HG02884 (cell line): ENCODE results near the gene CADM4.
"Not testable (repeated sequence)": the region's sequence is repeated elsewhere in the genome, so short reads cannot be mapped to it uniquely, and the experiment has no call there.

Experiments
- ATAC-seq: cut with Tn5 transposase; IDR thresholded peaks from one replicate; pipeline ENCODE4 v1.9.1; 2021; ENCODE audit warnings: mild to moderate bottlenecking, moderate library complexity; ENCODE audit not compliant: unreplicated experiment

Gene CADM4

DNA sequence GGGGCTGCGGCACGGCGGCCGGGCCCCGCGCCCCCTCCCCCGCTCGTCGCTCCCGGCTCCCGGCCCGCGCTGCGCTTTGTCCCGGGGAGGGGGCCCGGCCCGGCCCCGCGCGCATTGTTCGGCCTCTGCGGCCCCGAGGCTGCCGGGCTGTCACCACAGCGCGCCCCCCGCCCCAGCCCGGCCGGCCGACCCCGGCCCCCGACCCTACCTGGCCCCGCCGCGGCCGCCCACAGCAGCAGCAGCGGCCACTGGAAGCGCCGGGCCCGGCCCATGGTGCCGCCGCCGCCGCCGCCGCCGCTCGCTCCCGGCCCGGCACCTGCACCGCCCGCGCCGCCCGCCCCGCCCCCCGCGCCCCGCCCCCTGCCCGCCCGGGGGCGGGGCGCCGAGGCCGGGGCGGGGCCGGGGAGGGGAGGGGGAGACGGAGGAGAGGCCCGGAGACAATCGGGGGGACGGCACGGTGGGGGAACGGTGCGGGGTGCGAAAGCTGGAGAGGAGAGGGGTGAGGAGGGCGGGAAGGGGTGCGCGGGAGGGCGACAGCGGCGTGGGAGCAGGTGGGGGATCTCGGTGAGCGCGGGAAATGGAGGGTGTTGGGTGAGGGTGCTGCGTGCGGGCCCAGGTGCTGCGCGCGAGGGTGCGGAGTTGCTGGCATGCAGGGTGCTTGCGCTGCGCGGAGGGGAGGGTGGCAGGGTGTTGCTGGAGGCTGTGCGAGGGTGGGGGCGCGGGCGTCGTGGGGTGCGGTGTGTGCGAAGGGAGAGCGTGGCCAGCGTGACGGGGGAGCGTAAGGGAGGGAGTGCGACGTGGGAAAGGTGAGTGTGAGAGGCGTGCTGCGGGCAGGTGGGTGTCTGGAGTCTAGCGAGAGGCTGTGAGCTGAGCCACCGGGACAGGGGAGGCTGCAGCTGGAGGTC lies at the start of gene CADM4:
Gene CADM4, minus strand, starts transcription at position 332 of the 905 bp plus-strand sequence. Its CDS starts 60 bp downstream, at position 272.
- ATAC-seq: no peak

GRCh38 chr19:43688059-43688701 lies 48.5 kb upstream of the CADM4 start:
- ATAC-seq: no peak

DNA sequence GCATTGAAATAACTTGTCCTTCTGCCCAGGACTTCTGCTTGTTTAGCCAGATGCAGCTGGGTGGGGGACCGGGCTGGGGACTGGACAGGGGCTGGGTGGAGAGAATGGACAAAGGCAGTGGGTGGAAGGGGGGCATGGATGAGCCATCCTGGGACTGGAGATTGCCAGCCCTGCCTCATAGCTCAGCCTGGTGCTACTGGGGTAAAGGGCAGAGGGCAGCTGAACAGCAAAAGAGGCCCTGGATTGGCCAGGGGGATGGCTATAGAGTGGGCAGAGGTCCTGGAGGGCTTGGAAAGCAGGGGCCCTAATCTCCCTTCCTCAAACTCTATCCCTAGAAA lies 48.0 kb upstream of the CADM4 start:
- no peak for ATAC-seq

- ATAC-seq: no peak
These were observed 44.7 kb upstream of the CADM4 start for GRCh38 chr19:43684326-43684725.

- ATAC-seq: no peak
These were observed 44.3 kb upstream of the CADM4 start for GRCh38 chr19:43683905-43684304.

DNA sequence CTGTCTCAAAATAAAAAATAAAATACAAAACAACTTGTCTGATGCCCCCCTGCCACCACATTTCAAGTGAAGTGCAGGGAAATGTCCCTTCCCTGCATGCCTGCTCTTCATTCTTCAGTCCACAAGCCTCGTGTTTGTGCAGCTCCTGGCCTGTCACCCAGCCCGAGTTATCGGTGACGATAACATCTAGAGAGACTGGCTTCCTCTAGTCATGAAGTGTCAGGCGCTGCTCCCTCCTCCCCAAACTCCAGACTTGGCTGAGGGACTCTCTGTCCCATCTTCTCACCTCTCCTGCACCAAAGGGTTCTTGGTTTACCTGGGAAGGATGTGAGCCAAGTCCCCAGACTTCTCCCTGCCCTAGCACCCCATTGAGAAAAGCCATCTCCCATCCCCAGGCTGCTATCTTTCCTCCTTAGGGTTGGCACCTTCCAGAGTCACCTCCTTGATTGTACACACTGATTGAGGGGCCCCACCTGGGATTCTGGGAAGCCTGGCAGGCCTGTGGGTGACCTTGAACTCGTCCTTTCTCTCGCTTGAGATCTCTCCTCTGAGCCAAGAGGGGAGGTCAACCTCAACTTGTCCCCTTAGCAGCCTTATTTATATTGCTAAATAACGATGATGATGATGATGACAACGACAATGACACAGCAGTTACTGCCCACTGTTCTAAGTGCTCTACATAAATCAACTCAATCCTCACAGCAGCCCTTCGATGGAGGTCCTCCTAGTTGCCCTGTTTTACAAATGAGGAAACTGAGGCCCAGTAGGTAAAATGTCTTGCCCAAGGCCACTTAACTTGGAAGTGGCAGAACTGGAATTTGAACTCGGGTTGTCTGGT lies 43.4 kb upstream of the CADM4 start:
- ATAC-seq: no peak

- not testable (repeated sequence) for ATAC-seq
These were observed 42.6 kb upstream of the CADM4 start for GRCh38 chr19:43682269-43682668.

DNA sequence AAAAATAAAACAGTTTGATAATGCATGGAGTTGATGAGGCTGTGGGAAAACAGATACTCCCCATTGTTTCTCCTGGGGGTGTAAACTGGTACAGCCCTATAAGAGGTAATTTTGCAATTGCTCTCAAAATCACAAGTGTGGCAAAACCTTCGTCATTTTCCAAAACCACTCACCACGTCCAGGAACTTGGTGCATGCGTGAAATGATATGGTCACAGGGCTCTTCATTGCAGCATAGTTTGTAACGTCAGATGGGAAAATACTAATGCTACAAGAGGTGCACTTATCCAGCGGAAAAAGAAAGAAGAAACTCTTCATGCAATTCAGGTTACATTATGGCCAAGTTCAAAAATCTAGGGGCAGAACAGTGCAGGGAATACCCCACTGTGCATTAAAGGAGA lies 42.2 kb upstream of the CADM4 start:
- no peak for ATAC-seq

GRCh38 chr19:43678512-43679261 lies 39.0 kb upstream of the CADM4 start:
- no peak for ATAC-seq

GRCh38 chr19:43675906-43676305 lies 36.3 kb upstream of the CADM4 start:
- no peak for ATAC-seq

DNA sequence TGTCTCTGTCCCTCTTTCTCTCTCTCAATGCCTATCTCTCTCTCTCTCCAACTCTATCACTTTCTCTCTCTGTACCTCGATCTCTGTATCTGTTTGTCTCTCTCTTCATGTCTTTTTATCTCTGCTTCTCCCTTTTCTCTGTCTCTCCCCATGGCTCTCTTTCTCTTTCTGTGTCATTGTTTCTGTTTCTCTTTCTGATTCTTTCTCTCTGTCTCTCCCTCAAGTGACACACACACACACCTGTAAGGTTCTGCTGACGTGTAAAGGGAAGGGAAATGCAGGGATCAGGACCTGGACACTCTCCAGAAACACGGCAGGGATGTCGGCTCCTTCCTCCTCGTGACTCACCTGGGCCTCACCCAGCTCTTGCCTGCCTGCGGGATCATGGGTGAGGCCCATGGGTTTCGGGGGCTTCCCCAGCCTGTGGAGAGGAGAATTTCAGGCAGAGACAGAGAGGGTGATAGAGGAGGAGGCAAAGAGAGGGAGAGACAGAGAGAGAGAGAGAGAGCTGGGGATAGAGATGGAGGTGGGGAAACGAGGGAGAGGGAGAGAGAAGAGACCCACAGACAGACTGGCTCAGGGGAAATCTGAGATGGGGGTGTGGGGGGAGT lies 35.7 kb upstream of the CADM4 start:
- no peak for ATAC-seq

GRCh38 chr19:43674596-43674995 lies 34.9 kb upstream of the CADM4 start:
- no peak for ATAC-seq

GRCh38 chr19:43674183-43674582 lies 34.5 kb upstream of the CADM4 start:
- ATAC-seq: no peak

DNA sequence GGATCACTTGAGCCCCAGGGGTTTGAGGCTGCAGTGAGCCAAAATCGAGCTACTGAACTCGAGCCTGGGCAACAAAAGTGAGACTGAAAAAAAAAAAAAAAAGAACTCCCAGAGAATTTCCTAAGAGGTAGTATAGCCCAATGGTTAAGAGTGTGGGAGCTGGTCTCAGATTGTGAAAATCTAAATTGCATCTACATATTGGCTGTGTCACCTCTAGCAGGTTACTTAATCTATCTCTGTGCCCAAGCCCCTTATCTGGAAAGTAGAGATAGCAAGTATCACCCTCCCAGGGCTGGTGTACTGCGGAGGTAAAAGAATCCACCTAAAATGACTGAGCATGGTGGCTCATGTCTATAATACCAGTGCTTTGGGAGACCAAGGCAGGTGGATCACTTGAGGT lies 34.0 kb upstream of the CADM4 start:
- ATAC-seq: no peak

DNA sequence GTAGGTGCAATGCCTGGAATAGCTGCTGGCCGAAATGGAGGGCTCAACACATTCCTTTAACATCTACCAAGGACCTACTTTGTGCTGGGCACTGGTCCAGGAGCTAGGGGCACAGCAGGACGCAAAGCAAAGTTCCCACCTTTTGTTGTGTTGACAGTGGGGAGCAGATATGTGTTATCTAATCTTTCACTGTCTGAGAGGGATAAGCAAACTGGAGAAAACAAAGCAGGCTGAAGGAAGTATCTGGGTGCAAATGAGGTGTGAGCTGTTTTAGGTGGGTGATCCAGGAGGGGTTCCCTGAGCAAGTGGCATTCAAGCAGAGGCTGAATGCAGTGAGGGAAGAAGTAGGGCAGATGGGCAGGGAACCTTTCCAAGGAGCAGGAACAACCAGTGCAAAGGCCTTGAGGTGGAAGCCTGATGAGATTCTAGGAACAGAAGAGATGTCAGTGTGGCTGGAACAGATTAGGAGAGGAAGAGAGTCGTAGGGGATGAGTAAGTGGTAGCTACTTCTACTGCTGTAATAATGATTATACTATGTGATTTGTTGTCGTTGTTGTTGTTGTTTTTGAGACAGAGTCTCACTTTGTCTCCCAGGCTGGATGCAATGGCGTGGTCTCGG lies 32.5 kb upstream of the CADM4 start:
- no peak for ATAC-seq

DNA sequence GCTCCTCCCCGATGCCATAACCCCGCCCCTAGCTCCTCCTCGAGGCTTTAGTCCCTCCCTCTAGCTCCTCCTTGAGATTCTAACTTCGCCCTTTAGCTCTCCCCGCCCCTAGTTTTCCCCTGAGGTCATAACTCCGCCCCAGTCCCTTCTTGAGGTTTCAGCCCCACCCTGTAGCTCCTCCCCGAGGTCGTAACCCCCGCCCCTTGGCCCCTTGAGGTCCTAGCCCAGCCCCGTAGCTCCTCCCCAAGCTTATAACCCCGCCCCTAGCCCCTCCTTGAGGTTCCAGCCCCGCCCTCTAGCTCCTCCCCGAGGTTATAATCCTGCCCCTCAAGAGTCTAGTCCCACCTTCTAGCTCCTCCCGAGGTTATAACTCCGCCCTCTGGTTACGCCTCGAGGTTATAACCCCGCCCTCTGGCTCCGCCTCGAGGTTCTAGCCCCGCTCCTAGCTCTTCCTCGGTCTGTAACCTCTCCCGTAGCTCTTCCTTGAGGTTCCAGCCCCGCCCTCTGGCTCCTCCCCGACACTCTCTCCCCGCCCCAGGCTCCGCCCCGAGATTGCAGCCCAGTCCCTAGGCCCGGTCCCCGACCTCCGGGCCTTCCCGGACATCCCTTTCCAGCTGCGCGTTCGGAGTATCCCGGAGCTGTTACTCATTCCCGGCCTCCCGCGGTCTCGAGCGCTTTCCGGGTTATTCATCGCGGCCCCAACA lies 28.9 kb upstream of the CADM4 start:
- peak; percentile 81 for ATAC-seq

- ATAC-seq: no peak
These were observed 28.3 kb upstream of the CADM4 start for GRCh38 chr19:43667876-43668405.

DNA sequence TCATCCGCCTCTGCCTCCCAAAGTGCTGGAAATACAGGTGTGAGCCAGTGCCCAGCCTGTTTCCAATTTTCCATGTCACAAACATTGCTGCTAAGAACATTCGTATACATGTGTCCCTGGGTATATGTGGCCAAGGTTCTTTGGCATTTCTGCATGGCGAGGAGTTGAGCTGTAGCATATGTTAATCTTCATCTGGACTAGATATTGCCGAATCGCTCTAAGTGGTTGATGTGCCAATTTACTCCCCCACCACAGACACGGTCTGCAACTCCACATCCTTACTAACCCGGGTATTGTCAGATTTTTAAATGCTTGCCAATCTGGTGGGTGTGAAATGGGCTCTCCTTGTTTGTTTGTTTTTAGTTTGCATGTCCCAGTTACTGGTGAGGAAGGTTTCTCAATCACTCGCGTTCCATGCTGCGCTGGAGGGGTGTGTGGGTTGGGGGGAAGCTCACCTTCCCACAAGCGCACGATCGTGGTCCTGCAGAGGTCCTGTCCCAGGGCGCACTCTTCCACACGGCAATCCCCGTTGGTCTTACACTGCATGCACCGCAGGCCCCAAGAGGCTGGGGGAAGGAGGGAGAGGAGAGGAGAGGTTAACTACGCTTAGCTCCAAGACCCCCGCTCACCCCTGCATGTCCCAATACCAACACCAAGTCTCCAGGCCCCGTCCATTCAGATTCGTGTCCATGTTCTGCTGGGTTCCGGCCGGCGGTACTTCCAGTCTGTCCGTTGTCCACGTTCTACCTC lies 27.7 kb upstream of the CADM4 start:
- no peak for ATAC-seq
